ENCODE results near the gene ESPN. TPM values are rescaled to one million over a fixed set of nuclear protein-coding genes. Genes with fewer than 3 reads are reported as not detected.

The ESPN gene
- total RNA-seq, 4 donors from 2014 or later: 14.5 to 22.2 (median 18.6) TPM

GRCh38 chr1:6384962-6385361 lies 39.6 kb upstream of the ESPN start:
- no peaks in the 10 kb centered on the region for H3K36me3 ChIP-seq
- peak overlapping the region in 1 of 4 donors; percentile 33 for H3K4me3 ChIP-seq
- TF ChIP-seq, protein P1, sequence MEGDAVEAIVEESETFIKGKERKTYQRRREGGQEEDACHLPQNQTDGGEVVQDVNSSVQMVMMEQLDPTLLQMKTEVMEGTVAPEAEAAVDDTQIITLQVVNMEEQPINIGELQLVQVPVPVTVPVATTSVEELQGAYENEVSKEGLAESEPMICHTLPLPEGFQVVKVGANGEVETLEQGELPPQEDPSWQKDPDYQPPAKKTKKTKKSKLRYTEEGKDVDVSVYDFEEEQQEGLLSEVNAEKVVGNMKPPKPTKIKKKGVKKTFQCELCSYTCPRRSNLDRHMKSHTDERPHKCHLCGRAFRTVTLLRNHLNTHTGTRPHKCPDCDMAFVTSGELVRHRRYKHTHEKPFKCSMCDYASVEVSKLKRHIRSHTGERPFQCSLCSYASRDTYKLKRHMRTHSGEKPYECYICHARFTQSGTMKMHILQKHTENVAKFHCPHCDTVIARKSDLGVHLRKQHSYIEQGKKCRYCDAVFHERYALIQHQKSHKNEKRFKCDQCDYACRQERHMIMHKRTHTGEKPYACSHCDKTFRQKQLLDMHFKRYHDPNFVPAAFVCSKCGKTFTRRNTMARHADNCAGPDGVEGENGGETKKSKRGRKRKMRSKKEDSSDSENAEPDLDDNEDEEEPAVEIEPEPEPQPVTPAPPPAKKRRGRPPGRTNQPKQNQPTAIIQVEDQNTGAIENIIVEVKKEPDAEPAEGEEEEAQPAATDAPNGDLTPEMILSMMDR (IDR thresholded peaks at IDR 0.05): no peak
- TF ChIP-seq POLR2A (IDR thresholded peaks at IDR 0.05): no peak
- H3K9me3 ChIP-seq: peaks cover 0 to 3% (median 0%) of the 10 kb centered on the region in 3 donors
- 20 to 30% methylated on average over 1 to 2 of the region's 5 CpGs for WGBS, 2 donors
- no peaks in the 10 kb centered on the region for H3K27me3 ChIP-seq
- intact Hi-C loops (cut with DNase I): no loop called here
- no peak for DNase-seq
- H3K4me1 ChIP-seq: peaks cover 7 to 26% (median 17%) of the 10 kb centered on the region in 3 donors
- H3K27ac ChIP-seq: peak overlapping the region; percentile 80 to 89 (median 82)

DNA sequence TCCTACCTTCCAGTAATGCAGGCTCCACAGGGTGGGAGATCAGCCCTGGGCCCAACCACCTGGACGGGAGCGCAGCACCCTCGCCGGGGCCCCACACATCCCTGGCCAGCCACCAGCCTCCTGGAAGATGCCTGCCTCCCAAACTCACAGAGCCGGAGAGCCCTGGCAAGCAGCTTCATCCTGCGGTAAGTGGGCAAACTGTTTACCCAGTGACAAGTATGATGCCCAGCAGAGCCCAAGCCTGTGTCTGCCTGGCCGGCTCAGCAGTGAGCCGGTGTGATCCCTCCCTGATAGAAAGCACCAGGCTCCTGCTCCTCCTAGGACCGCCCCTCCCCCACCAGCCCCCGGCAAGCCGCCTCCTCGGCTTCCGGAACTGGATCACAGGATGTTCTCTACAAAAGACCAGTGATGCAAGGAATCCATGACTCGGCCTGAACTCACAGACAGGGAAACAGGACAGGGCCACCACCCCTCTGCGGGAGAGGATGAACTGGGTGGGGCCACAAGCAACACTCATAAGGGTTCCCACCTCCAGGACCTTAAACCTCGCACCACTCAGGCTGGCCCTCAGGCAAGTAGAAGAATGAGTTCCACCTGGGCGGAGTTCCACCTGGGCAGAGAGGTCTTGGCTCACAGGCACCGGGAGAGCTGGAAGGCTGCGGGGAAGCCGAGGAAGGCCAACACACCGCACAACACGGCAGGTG lies 38.9 kb upstream of the ESPN start:
- no peaks in the 10 kb centered on the region for H3K36me3 ChIP-seq
- H3K27ac ChIP-seq: peak overlapping the region; percentile 80 to 89 (median 82)
- H3K4me3 ChIP-seq: peak overlapping the region in 1 of 4 donors; percentile 33
- intact Hi-C loops (cut with DNase I): no loop called here
- peaks cover 7 to 26% (median 17%) of the 10 kb centered on the region in 3 donors for H3K4me1 ChIP-seq
- no peaks in the 10 kb centered on the region for H3K27me3 ChIP-seq
- no peaks in the 10 kb centered on the region for H3K9me3 ChIP-seq
- 45% methylated on average over 11 of the region's 22 CpGs; no CpG with 5 or more reads in 1 of the 2 donors for WGBS, 2 donors
- TF ChIP-seq POLR2A (IDR thresholded peaks at IDR 0.05): peak in 1 of 4 donors; percentile 46
- TF ChIP-seq, protein P1 (IDR thresholded peaks at IDR 0.05): no peak
- DNase-seq: no peak

GRCh38 chr1:6386371-6386949 lies 38.1 kb upstream of the ESPN start:
- Histone ChIP-seq H3K4me3 (peak overlapping the region in 1 of 4 donors; percentile 33), H3K27ac (peak overlapping the region; percentile 80 to 89 (median 82)), H3K36me3 (no peaks in the 10 kb centered on the region), H3K9me3 (no peaks in the 10 kb centered on the region), H3K4me1 (peaks cover 7 to 26% (median 17%) of the 10 kb centered on the region in 3 donors), H3K27me3 (no peaks in the 10 kb centered on the region)
- intact Hi-C loops (cut with DNase I): no loop called here
- DNase-seq: no peak
- TF ChIP-seq POLR2A (IDR thresholded peaks at IDR 0.05): no peak
- TF ChIP-seq, protein P1 (IDR thresholded peaks at IDR 0.05): no peak
- WGBS, 2 donors: 54 to 56% methylated on average over 9 to 10 of the region's 10 CpGs

DNA sequence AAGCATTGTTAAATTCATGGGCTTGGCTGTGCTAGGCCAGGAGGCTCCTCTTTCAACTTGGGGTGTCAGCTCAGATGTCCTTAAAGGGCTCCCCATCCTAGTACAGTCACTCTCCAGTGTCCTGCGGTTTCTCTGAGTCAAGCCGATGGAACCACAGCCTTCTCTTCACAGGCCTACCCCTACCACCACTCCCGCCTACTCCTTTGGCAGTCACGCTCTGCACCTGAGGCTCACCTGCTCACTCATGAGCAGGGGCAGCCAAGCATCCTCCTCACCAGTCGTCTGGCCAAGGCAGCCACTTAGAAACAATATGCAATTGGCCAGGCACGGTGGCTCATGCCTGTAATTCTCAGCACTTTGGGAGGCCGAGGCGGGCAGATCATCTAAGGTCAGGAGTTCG lies 34.6 kb upstream of the ESPN start:
- no peak overlapping the region for H3K27ac ChIP-seq
- 78 to 85% methylated on average over 4 to 8 of the region's 9 CpGs for WGBS, 2 donors
- TF ChIP-seq POLR2A (IDR thresholded peaks at IDR 0.05): no peak
- TF ChIP-seq, protein P1 (IDR thresholded peaks at IDR 0.05): no peak
- no peak for DNase-seq
- peaks cover 20 to 46% (median 28%) of the 10 kb centered on the region in 3 donors for H3K4me1 ChIP-seq
- no peaks in the 10 kb centered on the region for H3K27me3 ChIP-seq
- intact Hi-C loops (cut with DNase I): no loop called here
- H3K36me3 ChIP-seq: no peaks in the 10 kb centered on the region
- no peaks in the 10 kb centered on the region for H3K9me3 ChIP-seq
- H3K4me3 ChIP-seq: no peak overlapping the region

Data from esophagus squamous epithelium (tissue), 5 donors.